ENCODE measurements around the gene CDSN. TPM values are rescaled to one million over a fixed set of nuclear protein-coding genes. Genes with fewer than 3 reads are reported as not detected.

The CDSN gene
- total RNA-seq, 5 donors from 2014 or later (not counting 1 experiment from before 2014, with no cell fraction given), result not detected

- DNase-seq, result peak in 24 of 35 experiments; percentile 6 to 59 (median 26)
- ATAC-seq (replicated peaks in 1 of 4), result no peak
- Histone ChIP-seq H3K36me3 (ENCODE audit: control insufficient read depth in 2 of 2, extremely low read depth in 1 of 2, insufficient read depth in 1 of 2, low read length in 1 of 2) (no peaks in the 10 kb centered on the region), H3K4me3 (ENCODE audit: control insufficient read depth in 1 of 2, extremely low read depth in 1 of 2, low read length in 1 of 2) (no peak overlapping the region), H3K9me3 (no peaks in the 10 kb centered on the region), H3K27me3 (replicated peaks in 1 of 2; ENCODE audit: control insufficient read depth in 2 of 2, extremely low read depth in 1 of 2, insufficient read depth in 2 of 2, low read length in 1 of 2) (peaks cover 0 to 8% of the 10 kb centered on the region in 2 experiments), H3K27ac (ENCODE audit: low read length) (no peak overlapping the region), H3K4me1 (ENCODE audit: control insufficient read depth in 1 of 2, extremely low read depth in 1 of 2, insufficient read depth in 2 of 2, low read length in 2 of 2) (peaks cover 2 to 12% of the 10 kb centered on the region in 2 experiments)
- H3K27ac Mint-ChIP-seq, result no peak overlapping the region
- WGBS (ENCODE audit: insufficient coverage), result 78% methylated on average over 5 of the region's 8 CpGs
- no peaks in the 10 kb centered on the region for H3K36me3 Mint-ChIP-seq
- H3K4me1 Mint-ChIP-seq, result peaks cover 14 to 18% (median 18%) of the 10 kb centered on the region in 3 donors
- CTCF ChIA-PET, result interaction anchor here (0.7 to 0.8 kb wide), 2 partner anchors 24 to 794 kb away, joined by 3 to 4 read pairs; no protein-coding TSS in a partner anchor
- no peaks in the 10 kb centered on the region for H3K27me3 Mint-ChIP-seq
- H3K9me3 Mint-ChIP-seq, result no peaks in the 10 kb centered on the region
- no peak overlapping the region for H3K4me3 Mint-ChIP-seq
- POLR2A ChIA-PET, result no interaction called here
Measured at GRCh38 chr6:31083742-31084354, 36.4 kb downstream of the CDSN start.

- Mint-ChIP-seq H3K36me3 (no peaks in the 10 kb centered on the region), H3K4me1 (peaks cover 7 to 10% (median 9%) of the 10 kb centered on the region in 3 donors), H3K4me3 (no peak overlapping the region), H3K9me3 (no peaks in the 10 kb centered on the region), H3K27ac (no peak overlapping the region), H3K27me3 (no peaks in the 10 kb centered on the region)
- H3K27me3 ChIP-seq (replicated peaks in 1 of 2; ENCODE audit: control insufficient read depth in 2 of 2, extremely low read depth in 1 of 2, insufficient read depth in 2 of 2, low read length in 1 of 2), result peaks cover 0 to 12% of the 10 kb centered on the region in 2 experiments
- 60% methylated on average over 1 of the region's 6 CpGs for WGBS (ENCODE audit: insufficient coverage)
- CTCF ChIA-PET, result interaction anchor here (0.6 to 0.8 kb wide), 2 partner anchors 14 to 167 kb away, joined by 4 read pairs; no protein-coding TSS in a partner anchor
- H3K36me3 ChIP-seq (ENCODE audit: control insufficient read depth in 2 of 2, extremely low read depth in 1 of 2, insufficient read depth in 1 of 2, low read length in 1 of 2), result no peaks in the 10 kb centered on the region
- no peaks in the 10 kb centered on the region for H3K9me3 ChIP-seq
- ATAC-seq (replicated peaks in 1 of 4), result no peak
- DNase-seq, result no peak
- peaks cover 2 to 8% of the 10 kb centered on the region in 2 experiments for H3K4me1 ChIP-seq (ENCODE audit: control insufficient read depth in 1 of 2, extremely low read depth in 1 of 2, insufficient read depth in 2 of 2, low read length in 2 of 2)
- POLR2A ChIA-PET, result no interaction called here
- H3K27ac ChIP-seq (ENCODE audit: low read length), result no peak overlapping the region
- H3K4me3 ChIP-seq (ENCODE audit: control insufficient read depth in 1 of 2, extremely low read depth in 1 of 2, low read length in 1 of 2), result no peak overlapping the region
Measured at GRCh38 chr6:31081872-31082271, 38.4 kb downstream of the CDSN start.

DNA sequence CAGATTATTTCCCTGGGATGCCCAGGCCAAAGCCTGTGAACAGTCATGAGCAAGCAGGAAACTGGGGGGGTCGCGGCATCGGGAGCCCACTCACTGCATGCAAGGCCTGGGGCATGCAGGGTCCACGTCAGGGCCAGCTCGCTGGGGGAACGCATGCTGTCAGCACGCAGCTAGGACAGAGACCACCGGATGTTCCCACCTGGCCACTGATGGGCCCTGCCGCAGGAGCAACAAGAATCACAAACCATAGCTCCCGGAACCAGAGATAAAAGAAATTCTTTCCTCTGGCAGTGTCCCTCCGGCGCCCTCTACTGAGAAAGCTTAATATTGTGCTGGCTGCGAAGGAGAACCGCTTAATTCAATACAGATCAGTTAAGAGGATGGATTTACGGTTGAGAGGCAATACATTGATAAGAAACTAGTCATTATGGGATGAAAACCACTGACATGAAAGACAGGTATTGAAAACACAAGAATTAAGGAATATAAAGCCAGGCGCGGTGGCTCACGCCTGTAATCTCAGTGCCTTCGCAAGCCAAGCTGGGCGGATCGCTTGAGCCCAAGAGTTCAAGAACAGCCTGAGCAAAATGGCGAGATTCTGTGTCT, 40.5 kb downstream of the CDSN start:
- no peaks in the 10 kb centered on the region for H3K36me3 ChIP-seq (ENCODE audit: control insufficient read depth in 2 of 2, extremely low read depth in 1 of 2, insufficient read depth in 1 of 2, low read length in 1 of 2)
- ChIA-PET POLR2A (interaction anchor here in 1 of 2 donors (0.7 kb wide), 1 partner anchor 166 kb away, joined by 3 read pairs; the partner anchor contains the start of gene VARS2), CTCF (interaction anchor here (0.6 to 1.8 kb wide), 14 partner anchors 10 to 269 kb away, joined by 3 to 20 read pairs (median 4); partner anchors contain the start of gene VARS2 (in 1 of the 2))
- H3K27ac Mint-ChIP-seq, result no peak overlapping the region
- peaks cover 0 to 8% of the 10 kb centered on the region in 2 experiments for H3K27me3 ChIP-seq (replicated peaks in 1 of 2; ENCODE audit: control insufficient read depth in 2 of 2, extremely low read depth in 1 of 2, insufficient read depth in 2 of 2, low read length in 1 of 2)
- peak; percentile 21 to 81 (median 64) for DNase-seq
- H3K4me3 ChIP-seq (ENCODE audit: control insufficient read depth in 1 of 2, extremely low read depth in 1 of 2, low read length in 1 of 2), result peak overlapping the region; percentile 8 to 33
- H3K4me3 Mint-ChIP-seq, result peak overlapping the region; percentile 43 to 56 (median 51)
- H3K4me1 Mint-ChIP-seq, result peaks cover 7 to 9% (median 8%) of the 10 kb centered on the region in 3 donors
- no peaks in the 10 kb centered on the region for H3K27me3 Mint-ChIP-seq
- WGBS (ENCODE audit: insufficient coverage), result 31% methylated on average over 16 of the region's 22 CpGs
- no peaks in the 10 kb centered on the region for H3K9me3 ChIP-seq
- H3K27ac ChIP-seq (ENCODE audit: low read length), result no peak overlapping the region
- ATAC-seq (replicated peaks in 1 of 4), result peak; percentile 86 to 93 (median 90)
- H3K4me1 ChIP-seq (ENCODE audit: control insufficient read depth in 1 of 2, extremely low read depth in 1 of 2, insufficient read depth in 2 of 2, low read length in 2 of 2), result peaks cover 2 to 8% of the 10 kb centered on the region in 2 experiments
- no peaks in the 10 kb centered on the region for H3K9me3 Mint-ChIP-seq
- no peaks in the 10 kb centered on the region for H3K36me3 Mint-ChIP-seq

DNA sequence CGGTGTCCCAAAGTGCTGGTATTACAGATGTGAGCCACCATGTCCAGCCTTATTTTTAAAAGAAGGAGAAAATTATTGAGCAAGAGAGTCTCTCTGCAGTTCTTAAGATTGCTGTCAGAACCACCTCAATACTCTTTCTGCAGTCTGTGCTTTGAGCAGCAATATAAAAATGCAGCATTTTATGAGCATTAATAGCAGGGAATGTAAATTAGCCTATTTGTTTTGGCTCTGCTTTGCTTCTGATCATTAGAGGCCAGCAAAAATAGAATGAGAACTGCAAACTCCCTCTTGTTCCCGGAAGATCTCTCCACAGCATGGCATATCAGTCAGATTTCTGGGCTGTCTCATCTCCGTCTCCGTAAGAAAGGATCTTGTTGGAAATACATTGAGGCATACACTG, 43.6 kb downstream of the CDSN start:
- peaks cover 7 to 9% (median 8%) of the 10 kb centered on the region in 3 donors for H3K4me1 Mint-ChIP-seq
- ChIA-PET CTCF (interaction anchor here in 1 of 2 donors (0.7 kb wide), 1 partner anchor 576 kb away, joined by 3 read pairs; no protein-coding TSS in a partner anchor), POLR2A (no interaction called here)
- peaks cover 0 to 8% of the 10 kb centered on the region in 2 experiments for H3K27me3 ChIP-seq (replicated peaks in 1 of 2; ENCODE audit: control insufficient read depth in 2 of 2, extremely low read depth in 1 of 2, insufficient read depth in 2 of 2, low read length in 1 of 2)
- H3K4me1 ChIP-seq (ENCODE audit: control insufficient read depth in 1 of 2, extremely low read depth in 1 of 2, insufficient read depth in 2 of 2, low read length in 2 of 2), result peaks cover 2 to 8% of the 10 kb centered on the region in 2 experiments
- no peaks in the 10 kb centered on the region for H3K36me3 ChIP-seq (ENCODE audit: control insufficient read depth in 2 of 2, extremely low read depth in 1 of 2, insufficient read depth in 1 of 2, low read length in 1 of 2)
- no peaks in the 10 kb centered on the region for H3K9me3 Mint-ChIP-seq
- no peaks in the 10 kb centered on the region for H3K27me3 Mint-ChIP-seq
- no peak overlapping the region for H3K4me3 Mint-ChIP-seq
- H3K27ac Mint-ChIP-seq, result no peak overlapping the region
- ATAC-seq (replicated peaks in 1 of 4), result no peak
- H3K9me3 ChIP-seq, result no peaks in the 10 kb centered on the region
- no peak overlapping the region for H3K27ac ChIP-seq (ENCODE audit: low read length)
- no peak for DNase-seq
- WGBS (ENCODE audit: insufficient coverage), result 100% methylated on average over 1 of the region's 4 CpGs
- no peak overlapping the region for H3K4me3 ChIP-seq (ENCODE audit: control insufficient read depth in 1 of 2, extremely low read depth in 1 of 2, low read length in 1 of 2)
- no peaks in the 10 kb centered on the region for H3K36me3 Mint-ChIP-seq

- H3K9me3 Mint-ChIP-seq, result no peaks in the 10 kb centered on the region
- no peak overlapping the region for H3K4me3 ChIP-seq (ENCODE audit: control insufficient read depth in 1 of 2, extremely low read depth in 1 of 2, low read length in 1 of 2)
- no peaks in the 10 kb centered on the region for H3K36me3 Mint-ChIP-seq
- WGBS (ENCODE audit: insufficient coverage), result no CpG with 5 or more reads among the region's 1 CpG
- no peak overlapping the region for H3K4me3 Mint-ChIP-seq
- H3K27me3 ChIP-seq (replicated peaks in 1 of 2; ENCODE audit: control insufficient read depth in 2 of 2, extremely low read depth in 1 of 2, insufficient read depth in 2 of 2, low read length in 1 of 2), result peaks cover 0 to 9% of the 10 kb centered on the region in 2 experiments
- H3K27me3 Mint-ChIP-seq, result no peaks in the 10 kb centered on the region
- H3K4me1 Mint-ChIP-seq, result peaks cover 7 to 9% (median 8%) of the 10 kb centered on the region in 3 donors
- DNase-seq, result no peak
- no peaks in the 10 kb centered on the region for H3K36me3 ChIP-seq (ENCODE audit: control insufficient read depth in 2 of 2, extremely low read depth in 1 of 2, insufficient read depth in 1 of 2, low read length in 1 of 2)
- peaks cover 2 to 8% of the 10 kb centered on the region in 2 experiments for H3K4me1 ChIP-seq (ENCODE audit: control insufficient read depth in 1 of 2, extremely low read depth in 1 of 2, insufficient read depth in 2 of 2, low read length in 2 of 2)
- no peak for ATAC-seq (replicated peaks in 1 of 4)
- H3K9me3 ChIP-seq, result no peaks in the 10 kb centered on the region
- ChIA-PET POLR2A (no interaction called here), CTCF (interaction anchor here in 1 of 2 donors (0.7 kb wide), 1 partner anchor 264 kb away, joined by 7 read pairs; no protein-coding TSS in a partner anchor)
- H3K27ac Mint-ChIP-seq, result no peak overlapping the region
- H3K27ac ChIP-seq (ENCODE audit: low read length), result no peak overlapping the region
Measured at GRCh38 chr6:31075528-31075927, 44.7 kb downstream of the CDSN start.

DNA sequence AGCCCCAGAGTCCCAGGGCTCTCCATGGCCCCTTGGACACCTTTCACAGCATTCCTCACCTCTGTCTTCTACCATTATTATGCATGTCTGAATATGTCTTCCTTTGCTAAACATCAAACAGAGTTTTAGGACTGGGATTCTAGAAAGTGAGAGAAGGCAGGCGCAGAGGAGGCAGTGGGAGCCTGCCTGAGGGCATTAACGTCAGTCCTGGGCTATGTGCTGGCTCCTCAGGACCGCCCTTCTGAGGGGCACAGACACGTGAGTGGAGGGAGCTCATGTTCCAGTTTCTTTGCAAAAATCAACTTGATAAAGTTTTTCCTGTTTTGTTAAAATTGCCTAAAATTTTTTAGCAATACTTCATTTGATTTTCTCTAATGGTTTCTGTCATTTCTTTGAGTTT, 45.8 kb downstream of the CDSN start:
- H3K27ac ChIP-seq (ENCODE audit: low read length), result no peak overlapping the region
- Mint-ChIP-seq H3K9me3 (no peaks in the 10 kb centered on the region), H3K27me3 (no peaks in the 10 kb centered on the region), H3K4me1 (peaks cover 1 to 2% (median 2%) of the 10 kb centered on the region in 3 donors), H3K4me3 (no peak overlapping the region), H3K27ac (peak overlapping the region in 1 of 2 donors; percentile 31), H3K36me3 (no peaks in the 10 kb centered on the region)
- no peak overlapping the region for H3K4me3 ChIP-seq (ENCODE audit: control insufficient read depth in 1 of 2, extremely low read depth in 1 of 2, low read length in 1 of 2)
- ChIA-PET POLR2A (no interaction called here), CTCF (no interaction called here)
- no CpG with 5 or more reads among the region's 4 CpGs for WGBS (ENCODE audit: insufficient coverage)
- peaks cover 0 to 7% of the 10 kb centered on the region in 2 experiments for H3K27me3 ChIP-seq (replicated peaks in 1 of 2; ENCODE audit: control insufficient read depth in 2 of 2, extremely low read depth in 1 of 2, insufficient read depth in 2 of 2, low read length in 1 of 2)
- H3K9me3 ChIP-seq, result no peaks in the 10 kb centered on the region
- ATAC-seq (replicated peaks in 1 of 4) (no peak), DNase-seq (no peak)
- H3K36me3 ChIP-seq (ENCODE audit: control insufficient read depth in 2 of 2, extremely low read depth in 1 of 2, insufficient read depth in 1 of 2, low read length in 1 of 2), result no peaks in the 10 kb centered on the region
- peaks cover 0 to 1% of the 10 kb centered on the region in 2 experiments for H3K4me1 ChIP-seq (ENCODE audit: control insufficient read depth in 1 of 2, extremely low read depth in 1 of 2, insufficient read depth in 2 of 2, low read length in 2 of 2)

All from T-cell (primary cell).